ENCODE measurements around the gene PTPA. TPM values are rescaled to one million over a fixed set of nuclear protein-coding genes. Genes with fewer than 3 reads are reported as not detected.

The PTPA gene
- total and polyA plus RNA-seq, 9 of the 15 experiments (the other 6 are each of a cell fraction or from before 2014, with no cell fraction given) = 1.7 to 121 (median 72.6) TPM

DNA sequence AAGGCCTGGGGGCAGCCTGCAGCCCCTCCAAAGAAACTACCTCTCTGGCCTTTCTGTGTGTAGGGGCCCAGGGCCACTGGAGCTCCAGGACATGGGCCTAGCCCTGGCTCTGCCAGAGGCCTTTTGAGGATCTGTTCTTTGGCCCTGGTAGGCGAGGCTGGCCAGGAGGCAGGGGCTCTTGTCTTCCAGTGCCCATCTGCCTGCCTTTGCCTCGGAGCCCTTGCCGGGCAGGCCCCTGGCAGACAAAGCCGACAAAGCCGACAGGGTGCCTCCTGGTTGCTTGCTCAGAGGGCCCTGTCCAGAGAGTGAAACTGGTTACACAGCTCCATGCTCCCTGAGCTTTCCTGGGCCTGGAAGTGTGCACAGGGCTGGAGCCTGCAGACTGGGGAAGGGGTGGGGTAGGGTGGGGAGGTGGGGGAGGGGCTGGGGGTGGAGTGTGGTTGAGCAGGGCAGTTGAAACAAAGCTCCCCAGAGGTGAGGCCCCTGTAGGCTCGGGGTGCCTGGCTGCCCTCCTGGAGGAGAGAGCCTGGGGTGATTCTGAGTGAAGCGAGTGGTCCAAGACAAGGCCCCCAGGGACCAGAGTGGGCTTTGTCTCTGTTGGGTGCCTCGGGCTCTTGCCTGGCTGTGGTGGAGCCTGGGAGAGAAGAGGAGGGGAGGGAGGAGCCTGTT is 29.3 kb downstream of the PTPA start (continued):
- TF ChIP-seq, protein P1, sequence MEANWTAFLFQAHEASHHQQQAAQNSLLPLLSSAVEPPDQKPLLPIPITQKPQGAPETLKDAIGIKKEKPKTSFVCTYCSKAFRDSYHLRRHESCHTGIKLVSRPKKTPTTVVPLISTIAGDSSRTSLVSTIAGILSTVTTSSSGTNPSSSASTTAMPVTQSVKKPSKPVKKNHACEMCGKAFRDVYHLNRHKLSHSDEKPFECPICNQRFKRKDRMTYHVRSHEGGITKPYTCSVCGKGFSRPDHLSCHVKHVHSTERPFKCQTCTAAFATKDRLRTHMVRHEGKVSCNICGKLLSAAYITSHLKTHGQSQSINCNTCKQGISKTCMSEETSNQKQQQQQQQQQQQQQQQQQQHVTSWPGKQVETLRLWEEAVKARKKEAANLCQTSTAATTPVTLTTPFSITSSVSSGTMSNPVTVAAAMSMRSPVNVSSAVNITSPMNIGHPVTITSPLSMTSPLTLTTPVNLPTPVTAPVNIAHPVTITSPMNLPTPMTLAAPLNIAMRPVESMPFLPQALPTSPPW (CRISPR knock-in tag; IDR thresholded peaks at IDR 0.05) = peak; percentile 26; the same call in 1 of the 2 replicates
- TF ChIP-seq SREBF2 (CRISPR knock-in tag; IDR thresholded peaks at IDR 0.05) (no peak), ZBTB7A (IDR thresholded peaks at IDR 0.05; ENCODE audit: borderline replicate concordance, control insufficient read depth, low read depth, low read length) (peak; percentile 50; the same call in 1 of the 2 replicates), MTA3 (IDR thresholded peaks at IDR 0.05; ENCODE audit: borderline replicate concordance) (peak; percentile 5; the same call in 1 of the 2 replicates), STAT5A (IDR thresholded peaks at IDR 0.05; ENCODE audit: borderline replicate concordance, low read length) (no peak), HOMEZ (CRISPR knock-in tag; IDR thresholded peaks at IDR 0.05) (no peak), ZNF395 (CRISPR knock-in tag; IDR thresholded peaks at IDR 0.05) (0 out of 2 replicates have a peak, but pooled peaks have one; percentile 32), RBFOX2 (IDR thresholded peaks at IDR 0.05; ENCODE audit: low read depth, low read length) (peak; percentile 43; the same call in 1 of the 2 replicates), CAMTA2 (CRISPR knock-in tag; conservative IDR thresholded peaks at IDR 0.05) (0 out of 2 replicates have a peak, but pooled peaks have one; percentile 30), ZFX (CRISPR knock-in tag; IDR thresholded peaks at IDR 0.05) (peak; percentile 78)
- TF ChIP-seq, protein P2, sequence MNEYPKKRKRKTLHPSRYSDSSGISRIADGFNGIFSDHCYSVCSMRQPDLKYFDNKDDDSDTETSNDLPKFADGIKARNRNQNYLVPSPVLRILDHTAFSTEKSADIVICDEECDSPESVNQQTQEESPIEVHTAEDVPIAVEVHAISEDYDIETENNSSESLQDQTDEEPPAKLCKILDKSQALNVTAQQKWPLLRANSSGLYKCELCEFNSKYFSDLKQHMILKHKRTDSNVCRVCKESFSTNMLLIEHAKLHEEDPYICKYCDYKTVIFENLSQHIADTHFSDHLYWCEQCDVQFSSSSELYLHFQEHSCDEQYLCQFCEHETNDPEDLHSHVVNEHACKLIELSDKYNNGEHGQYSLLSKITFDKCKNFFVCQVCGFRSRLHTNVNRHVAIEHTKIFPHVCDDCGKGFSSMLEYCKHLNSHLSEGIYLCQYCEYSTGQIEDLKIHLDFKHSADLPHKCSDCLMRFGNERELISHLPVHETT (CRISPR knock-in tag; conservative IDR thresholded peaks at IDR 0.05 in 1 of 2, IDR thresholded peaks at IDR 0.05 in 1 of 2) = peak in 1 of 2 experiments; percentile 73; a peak in 1 of 4 replicates
